Stimulated activated CD4-positive, alpha-beta T cell treated with anti-CD3 and anti-CD28 coated beads, Interleukin-4, amount 100 ng/mL, for 48 hours (primary cell): Measurements from ENCODE around the gene G6PC3.

Experiments used
- DNase-seq, 2 donors: peaks; one replicate each; pipeline ENCODE4 v3.0.0-alpha.2; 2020; ENCODE audit warnings: low read depth in 2 of 2

G6PC3 gene

GRCh38 chr17:44121997-44122815 is 51.7 kb downstream of the G6PC3 start:
- no peak for DNase-seq

- DNase-seq: peak in 1 of 2 donors; percentile 13
These were observed 52.4 kb downstream of the G6PC3 start for GRCh38 chr17:44122816-44123355.

- peak; percentile 93 to 94 for DNase-seq
These were observed 53.0 kb downstream of the G6PC3 start, which contains the start of gene HDAC5 for GRCh38 chr17:44123356-44124117. HDAC5 (minus strand) TSS chr17:44123641; CDS start chr17:44117515, 6,126 bp downstream.

GRCh38 chr17:44124118-44124438 is 53.5 kb downstream of the G6PC3 start:
- no peak for DNase-seq
